T-helper 1 cell treated with Interleukin-12 subunit alpha and Interleukin-12 subunit beta and Interleukin-4 antibody, amounts not matched to agents 30 ng/mL and 1 ng/mL, for 36 hours (primary cell): ENCODE results near the gene MICAL3. TPM values are rescaled to one million over a fixed set of nuclear protein-coding genes. Genes with fewer than 3 reads are reported as not detected.

Experiments
- intact Hi-C: fragments of 100-400 bp; cut with micrococcal nuclease; formaldehyde crosslinking; loops from one replicate; pipeline ENCODE4 v1.15.1; 2024
- total RNA-seq: library from RNA; stranded (reverse); gene quantifications from 2 replicates; pipeline ENCODE4 v1.2.3, GENCODE V29; 2022

MICAL3 gene
- total RNA-seq, 1 donor from 2014 or later: 45.0 TPM

DNA sequence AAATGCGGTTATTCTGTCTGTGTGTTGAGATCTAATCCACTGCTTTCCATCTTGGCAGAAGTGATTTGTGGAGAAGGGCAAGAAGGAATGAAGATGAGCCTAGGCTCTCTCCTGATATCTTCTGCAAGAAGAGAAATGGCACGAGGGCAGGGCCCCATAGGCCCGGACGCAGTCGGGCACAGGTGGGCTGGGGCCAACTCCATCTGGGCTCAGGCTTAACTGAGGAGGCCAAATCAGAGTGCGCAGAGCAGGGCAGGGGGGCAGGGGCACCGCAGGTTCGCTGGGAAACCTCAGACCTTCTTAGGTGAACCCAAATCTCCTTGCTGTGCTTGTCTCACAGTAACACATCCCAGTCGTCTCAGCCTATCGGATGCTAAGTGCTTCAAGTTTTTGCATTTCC, 217.3 kb downstream of the MICAL3 start:
- intact Hi-C loops: no loop called here

DNA sequence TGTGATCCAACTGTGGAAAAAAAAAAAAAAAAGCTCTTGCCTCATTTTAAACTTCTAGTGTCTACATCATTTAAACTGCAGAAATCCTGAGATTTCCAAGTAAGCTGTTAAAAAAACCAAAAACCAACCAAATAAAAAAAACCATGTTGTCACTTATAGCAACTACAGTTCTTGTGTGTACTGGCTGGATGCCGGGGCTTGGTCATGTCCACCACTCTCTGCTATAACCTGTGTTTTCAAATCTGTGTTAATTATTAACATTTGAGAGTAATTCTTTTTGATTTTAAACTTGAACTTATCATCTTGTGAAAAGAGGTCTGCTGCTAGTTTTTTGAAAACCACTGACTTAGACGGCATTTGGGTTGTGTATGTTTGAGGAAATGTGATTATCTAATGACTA, 217.9 kb downstream of the MICAL3 start:
- intact Hi-C loops: no loop called here

DNA sequence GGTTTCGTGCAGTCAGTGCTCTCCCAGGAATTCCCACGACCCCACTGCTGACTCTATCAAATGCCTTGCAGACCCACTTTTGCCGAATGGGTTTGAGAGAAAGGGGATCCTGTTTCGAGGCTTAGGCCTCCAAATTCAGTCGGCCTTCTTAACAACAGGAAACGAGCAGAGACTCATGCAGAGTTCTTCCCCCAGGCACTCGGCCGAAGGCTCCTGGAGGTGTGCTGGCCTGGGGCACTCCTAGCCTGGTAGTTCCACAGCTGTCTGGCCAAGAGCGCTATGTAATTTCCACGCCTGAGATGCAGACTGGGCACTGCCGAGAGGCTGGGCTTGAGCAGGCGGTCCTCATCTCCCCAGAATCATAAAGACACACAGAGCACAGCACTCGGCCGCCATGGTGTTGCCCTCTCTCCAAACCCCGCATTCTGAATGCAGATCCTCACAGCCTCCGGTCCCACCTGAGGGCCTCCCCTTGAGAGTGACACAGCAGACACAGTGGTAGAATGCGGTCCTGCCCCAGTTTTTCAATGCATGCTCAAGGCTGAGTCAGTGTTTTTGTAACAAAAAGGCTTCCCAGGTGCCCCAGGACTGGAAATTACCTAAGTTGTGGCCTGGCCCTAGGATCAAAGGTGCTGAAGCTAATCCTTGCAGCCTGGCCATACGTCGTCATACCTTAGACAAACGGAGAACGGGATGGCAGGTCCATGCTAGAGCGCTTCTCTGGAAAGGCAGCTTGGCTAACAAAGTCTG, 219.9 kb downstream of the MICAL3 start:
- intact Hi-C loops: no loop called here

DNA sequence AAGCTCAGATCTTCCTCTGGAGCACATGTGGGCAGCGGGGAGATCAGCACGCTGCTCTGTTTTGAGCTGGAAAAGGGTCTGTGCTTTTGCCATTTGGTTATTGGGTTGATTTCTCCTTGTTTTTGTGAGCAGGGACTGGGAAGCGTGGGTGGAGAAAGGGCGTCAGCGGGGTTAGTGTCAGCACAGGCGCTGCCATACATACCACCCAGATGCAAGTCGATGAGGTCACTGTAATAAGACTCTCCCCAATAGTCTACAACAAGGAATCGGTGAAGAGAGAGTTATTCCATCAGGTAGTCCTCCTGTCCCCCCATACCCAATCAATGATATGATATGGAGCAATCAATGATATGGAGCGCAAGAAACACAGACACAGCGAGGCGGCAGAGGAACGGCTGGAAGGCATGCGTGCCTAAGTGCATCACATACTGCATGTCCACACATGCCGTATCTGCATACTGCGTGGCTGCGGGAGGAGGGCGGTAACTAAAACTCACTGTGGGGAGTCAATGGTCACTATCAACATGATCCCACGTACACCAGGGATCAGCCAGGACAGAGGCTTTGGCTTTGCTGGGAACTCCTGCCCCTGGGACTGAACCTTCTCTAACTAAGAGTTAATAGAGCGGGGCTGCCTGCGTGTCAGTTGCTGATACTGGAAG, 220.6 kb downstream of the MICAL3 start:
- intact Hi-C loops: no loop called here

DNA sequence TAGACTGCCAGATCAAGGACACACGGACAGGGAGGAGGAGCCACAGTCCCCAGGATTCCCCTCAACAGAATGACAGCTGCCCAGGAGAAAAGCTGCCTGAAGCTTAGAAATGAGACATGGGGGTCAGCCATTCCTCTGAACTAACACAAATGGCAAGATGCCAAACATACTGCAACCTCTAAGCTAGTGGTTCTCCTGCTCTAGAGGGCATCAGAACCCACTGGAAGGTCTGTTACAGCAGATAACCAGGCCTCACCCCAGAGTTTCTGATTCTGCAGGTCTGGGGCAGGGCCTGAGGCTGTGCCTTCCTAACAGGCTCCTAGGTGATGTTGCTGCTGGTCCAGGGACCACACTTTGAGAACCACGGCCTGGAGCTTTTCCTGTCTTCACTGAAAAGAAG, 221.5 kb downstream of the MICAL3 start:
- intact Hi-C loops: no loop called here

DNA sequence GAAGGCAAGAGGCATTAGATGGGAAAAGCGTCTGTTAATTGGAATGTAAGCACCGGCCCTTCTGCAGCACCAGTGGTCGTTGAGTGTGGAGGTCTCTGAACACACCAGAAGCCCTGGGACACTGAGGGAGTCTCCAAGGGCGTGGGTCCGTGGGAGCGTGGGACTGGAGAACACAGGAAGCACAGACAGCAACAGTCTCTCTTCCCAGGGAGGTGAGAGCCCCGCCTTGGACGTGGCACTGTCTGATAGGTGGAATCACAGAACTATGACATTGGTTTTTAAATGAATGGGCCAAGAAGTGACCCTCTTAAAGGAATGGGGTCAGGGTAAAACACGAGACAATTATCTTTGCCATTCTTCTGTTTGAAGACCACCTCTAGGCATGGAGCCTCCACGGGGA, 221.9 kb downstream of the MICAL3 start:
- intact Hi-C loops: no loop called here

DNA sequence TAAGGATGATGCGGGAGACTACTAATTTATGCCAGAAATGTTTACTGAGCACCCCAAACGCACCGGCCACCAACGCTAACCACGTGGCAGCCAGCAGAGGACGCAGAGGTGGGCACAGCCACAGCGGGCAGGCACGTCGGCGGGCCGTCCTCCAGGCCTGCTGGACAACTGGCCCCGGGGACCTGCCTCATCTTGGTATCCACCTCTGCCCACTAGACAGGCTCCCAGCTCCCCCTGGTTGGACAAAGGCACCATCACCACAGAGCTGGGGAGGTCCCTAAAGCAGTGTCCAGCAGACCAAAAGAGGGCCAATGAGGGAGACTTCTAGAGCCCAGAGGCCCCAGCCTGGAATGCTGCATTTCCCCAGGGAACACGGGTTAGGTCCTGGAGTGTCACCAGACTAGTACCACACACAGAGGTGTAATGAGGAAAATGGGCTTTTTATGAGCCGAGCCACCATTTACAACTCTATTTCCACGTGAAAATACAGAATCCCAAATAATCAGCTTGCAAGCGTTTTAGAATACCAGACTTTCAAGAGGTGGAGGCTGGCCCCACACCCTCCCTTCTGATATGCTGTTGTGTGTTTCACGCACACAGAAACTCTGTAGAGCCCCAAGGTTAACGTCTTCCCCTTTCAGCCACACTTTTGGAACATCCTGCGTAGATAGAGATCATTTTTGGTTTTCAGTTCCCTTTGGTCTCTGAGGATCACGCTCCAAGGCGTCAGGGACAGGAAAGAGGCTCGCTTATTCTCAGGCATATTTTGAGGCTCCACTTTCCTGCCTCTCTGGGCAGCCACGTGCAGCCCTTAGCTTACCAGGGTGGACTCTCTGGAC, 226.4 kb downstream of the MICAL3 start:
- intact Hi-C loops: no loop called here

DNA sequence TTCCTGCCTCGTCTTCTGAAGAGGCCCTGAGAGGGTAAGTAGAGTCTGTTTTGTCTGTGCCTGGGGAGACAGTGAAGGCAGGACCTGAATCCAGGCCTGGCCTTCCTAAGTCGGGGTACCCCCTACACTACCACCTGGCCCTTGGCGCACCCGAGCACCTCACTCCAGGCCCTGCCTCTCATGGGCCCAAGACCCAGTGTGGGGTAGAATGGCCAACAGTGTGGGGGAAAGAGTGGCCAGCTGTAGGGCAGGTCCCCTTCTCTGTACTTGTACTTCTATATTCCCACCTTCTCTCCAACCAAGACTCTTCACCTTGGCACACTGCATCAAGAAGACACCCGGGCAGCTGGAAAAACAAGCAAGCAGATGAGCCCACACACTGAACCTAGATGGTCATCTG, 227.7 kb downstream of the MICAL3 start:
- intact Hi-C loops: no loop called here

DNA sequence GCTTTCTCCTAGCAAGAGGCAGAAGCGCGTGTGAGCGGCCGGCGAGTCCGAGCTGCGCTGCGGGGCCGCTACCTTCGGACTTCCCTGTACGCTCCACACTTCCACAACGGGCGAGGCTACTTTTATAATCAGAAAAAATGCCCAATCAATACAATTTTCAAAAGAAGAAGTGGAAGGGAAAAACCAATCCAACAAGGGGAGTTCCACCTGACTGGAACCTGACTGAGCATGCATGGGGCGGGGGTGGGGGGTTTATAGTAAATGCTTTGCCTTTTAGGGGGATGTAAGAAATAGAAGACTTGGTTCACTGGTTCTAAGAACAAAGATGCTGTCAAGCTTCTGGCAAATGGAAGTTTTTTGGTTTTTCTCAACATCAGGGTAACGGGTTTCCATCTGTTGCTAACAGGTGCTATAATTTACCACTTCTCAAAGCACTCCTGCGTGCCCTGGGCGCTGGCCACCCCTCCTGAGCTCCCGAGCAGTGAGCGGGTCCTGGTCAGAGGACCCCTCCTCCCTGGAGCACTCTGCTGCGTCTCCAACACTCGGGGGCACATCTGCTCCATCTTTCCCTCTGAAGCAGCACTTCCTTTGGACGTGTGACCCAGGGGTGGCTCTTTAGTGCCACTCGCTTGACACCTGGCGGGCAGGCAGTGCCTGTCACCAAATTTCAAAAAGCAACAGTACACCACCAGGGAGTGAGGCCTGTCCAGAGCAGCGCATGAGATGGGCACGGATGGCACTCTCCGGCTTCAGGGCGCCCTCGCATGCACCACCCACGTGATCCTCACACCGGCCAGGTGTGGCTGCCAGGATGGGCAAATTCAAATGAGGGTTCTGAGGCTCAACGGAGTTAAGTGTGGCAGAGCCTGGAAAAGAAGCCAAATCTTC, 228.5 kb downstream of the MICAL3 start:
- intact Hi-C loops: no loop called here

DNA sequence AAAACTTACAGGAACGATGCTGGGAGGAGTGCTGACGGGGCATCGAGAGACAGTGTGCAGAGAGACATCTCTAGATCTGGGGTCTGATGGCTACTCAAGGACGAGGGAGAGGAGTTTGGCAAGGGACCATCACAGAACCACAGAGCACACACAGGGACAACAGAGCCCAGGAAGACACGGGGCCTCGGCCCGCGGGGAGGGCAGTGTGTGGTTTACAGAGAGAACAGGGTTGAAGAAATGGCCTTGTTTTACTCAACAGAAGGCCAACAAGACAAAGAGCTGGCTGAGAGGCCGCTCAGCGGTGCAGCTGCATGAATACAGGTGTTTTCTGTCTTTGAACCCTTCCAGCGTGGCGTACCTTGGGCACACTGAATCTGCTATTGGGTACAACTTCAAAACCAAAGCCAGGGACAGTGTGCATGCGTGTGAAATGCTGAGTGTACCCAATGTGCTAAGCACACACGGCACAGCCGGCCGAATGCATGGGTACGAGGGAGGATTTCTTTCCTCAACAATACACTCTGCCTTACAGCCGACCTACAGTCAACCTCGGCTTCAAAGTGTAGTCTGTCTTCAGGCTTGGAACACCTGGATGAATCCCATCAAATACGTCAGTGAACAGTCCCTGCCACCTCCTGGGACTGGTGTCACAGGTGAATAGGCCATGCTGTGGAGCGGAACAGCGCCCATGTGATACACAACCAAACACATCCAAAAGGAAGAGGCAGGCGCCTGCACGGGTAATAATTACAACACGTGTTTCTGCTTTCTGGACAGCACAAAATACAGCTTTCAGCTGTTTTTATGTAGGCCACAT, 229.4 kb downstream of the MICAL3 start:
- intact Hi-C loops: no loop called here

DNA sequence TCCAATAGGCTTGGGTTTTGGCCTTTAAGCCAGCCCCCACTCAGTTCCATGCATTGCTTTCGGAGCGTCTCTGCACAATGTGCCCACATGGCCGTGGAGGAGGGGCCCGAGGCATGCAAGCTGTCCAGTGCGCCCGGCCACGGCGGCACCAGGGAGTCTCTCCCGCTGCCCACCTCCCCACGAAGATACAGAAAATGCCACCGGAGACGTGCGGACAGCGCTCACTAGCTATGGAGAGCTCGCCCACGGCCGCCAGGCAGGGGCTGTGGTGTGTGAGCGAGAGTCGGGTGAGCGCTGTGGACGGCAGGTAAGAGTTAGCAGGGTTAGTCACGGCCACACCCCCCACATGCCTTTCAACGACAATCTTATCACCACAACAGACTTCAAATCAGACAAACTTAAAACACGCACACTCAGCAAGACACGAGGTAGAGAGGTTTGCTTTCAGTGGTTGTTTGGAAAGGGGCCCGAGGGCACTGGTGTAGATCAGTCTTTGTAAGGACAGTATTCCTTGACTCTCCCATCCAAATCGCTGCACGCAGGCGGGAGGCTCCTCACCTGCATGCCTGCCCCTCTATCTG, 231.4 kb downstream of the MICAL3 start:
- intact Hi-C loops: no loop called here

DNA sequence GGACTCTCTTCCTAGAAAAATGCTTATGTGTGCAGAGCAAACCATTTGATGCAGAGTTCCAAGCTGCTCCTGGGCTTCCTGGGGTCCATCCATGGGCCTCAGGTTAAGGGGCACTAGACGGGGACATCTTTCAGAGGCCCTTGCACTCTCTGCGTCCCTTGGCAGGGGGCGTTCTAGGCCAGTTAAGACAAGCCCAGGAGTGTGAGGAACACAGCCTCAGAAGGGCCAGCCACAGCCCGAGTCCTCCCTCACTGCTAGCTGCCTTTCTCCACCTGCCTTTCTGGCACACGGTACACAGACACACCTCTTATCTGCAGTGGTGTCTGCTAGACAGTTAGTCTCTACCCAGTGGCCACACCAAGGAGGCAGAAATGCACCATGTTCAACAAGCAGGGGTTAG, 232.1 kb downstream of the MICAL3 start:
- intact Hi-C loops: no loop called here

DNA sequence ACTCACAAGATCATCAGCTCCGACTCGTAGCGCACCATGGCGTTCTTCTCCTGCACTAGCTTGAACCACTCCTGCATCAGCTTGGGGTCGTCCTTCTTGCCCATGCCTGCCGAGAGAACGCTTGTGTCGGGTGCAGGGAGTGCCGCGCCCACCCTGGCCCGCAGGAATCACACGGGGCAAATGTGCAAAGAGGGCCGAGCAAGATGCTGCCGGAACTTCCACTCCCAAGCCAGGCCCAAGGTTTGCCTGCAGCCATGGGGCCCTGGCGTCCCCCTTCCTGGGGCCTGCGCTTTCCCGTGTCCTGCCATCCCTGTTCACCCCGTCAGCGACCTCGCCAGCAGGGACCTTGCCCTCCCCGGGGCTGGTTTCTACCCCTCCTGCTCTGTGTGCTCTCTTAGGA, 233.2 kb downstream of the MICAL3 start:
- intact Hi-C loops: no loop called here

DNA sequence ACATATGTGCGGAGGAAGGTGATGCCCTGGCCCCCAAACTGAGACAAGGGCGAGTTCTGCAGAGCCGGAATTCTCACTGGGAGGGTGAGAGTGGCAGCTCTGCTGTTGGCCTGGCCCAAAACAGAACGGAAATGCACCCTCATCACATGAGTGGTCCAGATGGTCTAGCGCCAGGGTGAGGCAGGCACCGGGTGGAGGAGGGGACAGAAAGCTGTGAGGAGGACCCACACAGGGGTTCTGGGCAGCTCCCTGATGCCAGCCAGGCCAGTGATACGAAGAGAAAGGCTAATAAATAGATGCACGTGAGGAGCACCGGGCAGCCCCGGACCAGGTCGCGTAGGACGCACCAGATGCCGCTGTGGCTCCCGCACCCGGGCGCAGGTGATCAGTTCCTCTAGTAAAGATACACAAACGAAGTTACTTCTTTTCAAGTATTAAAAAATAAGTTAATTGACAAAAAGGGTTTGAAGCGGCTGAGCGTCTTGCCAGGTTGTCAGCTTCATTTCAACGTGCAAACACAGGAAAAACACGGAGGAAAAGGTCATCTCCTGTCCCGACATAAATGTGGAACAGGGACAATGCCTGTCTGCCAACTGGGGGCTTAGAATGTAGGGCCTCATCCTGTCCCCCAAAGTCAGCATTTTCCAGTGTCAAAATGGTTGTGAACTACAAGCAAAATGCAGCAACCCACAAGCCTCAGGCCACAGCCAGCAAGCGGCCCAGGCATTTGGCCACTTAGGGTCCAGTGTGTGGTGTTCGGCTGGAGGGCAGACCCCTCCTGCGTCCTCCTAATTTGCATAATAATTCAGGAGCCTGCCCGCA, 234.8 kb downstream of the MICAL3 start:
- intact Hi-C loops: no loop called here

DNA sequence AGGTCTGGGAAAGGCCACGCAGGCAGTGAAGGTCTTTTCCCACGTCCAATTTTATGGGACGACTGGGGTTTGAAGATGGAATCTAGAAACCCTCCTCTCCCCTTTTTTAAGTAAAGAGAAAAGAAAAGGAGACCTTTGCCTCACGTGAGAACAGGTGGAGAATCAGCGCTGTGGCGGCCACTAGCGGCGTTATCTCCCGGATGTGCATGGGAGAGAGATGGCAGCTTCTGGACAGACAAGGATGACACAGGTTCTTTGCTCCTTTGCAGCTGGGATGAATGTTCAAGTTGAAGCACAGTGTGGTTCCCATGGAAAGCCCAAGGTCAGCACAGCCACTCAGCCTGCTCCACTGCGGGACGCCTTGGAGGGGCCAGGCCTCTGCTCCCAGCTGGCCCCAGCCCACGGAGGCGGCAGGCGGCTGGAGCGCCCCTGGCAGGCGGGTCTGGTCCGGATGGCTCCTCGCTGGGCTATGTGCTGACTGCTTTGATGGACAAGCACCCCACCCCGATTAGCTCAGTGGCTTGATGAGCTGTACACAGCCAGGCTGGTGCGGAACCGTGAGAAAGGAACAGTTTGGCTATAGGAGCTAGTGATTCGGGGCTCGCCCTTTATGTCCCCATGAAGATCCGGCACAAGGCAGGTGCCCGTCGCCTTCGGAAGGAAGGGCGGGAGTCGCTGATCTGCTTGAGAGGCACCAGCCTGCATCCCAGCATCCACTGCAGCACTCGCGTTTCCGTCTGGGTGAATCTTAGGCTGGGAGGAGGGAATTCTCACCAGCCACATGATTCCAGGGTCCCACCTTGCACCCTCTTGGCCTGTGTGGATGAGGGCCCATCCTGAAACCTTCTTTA, 235.6 kb downstream of the MICAL3 start:
- intact Hi-C loops: no loop called here

DNA sequence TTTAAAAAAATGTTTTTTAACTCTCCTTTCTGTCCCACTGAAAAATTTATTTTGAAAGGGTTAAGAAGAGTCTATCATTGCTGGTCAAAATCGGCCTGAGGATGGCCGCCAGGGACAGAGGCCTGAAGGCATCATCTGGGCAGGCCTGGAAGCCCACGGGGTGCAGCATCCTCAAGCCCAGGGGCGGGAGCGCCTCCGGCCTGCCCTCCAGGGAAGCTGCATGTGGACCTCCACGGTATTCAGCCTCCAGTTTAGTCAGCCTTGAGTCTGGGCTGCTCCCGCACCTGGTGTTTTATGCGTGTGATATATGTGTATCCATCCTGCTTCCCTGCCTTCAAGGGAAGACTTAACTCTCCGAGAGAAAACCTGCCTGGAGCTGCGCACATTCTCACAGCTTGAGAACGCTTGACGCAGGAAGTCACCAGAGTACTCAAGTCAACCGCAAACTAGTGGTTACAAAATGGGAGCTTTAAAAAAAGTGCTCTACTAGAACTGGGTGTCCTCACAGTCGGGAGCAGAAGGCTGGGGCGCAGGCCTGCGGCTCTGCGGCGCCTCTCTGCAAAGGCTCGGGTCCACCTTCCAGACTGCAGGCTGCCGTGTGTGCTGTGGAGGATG, 236.5 kb downstream of the MICAL3 start:
- intact Hi-C loops: no loop called here

DNA sequence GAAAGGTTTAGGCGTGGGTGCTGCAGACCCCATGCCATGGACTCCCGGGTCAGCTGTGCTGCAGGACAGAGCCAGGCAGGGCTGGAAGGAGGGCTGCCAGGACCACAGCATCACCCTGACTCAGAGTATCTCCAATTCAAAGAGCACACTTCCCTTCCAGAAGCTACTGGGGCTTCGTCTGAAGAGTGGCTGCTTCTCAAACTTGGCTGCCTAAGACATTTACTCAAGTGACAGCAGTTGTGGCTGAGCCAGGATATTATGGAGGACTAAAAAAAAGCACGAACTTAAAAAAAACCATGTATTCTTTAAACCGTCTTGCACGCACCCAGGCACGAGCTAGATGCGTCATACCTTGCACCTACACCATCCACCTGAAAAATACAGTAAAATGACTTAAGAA, 237.1 kb downstream of the MICAL3 start:
- intact Hi-C loops: no loop called here
